NOMO-1 (cell line): ENCODE results near the gene CLCN7.
A peak's percentile ranks its signal among the peaks of the same experiment; 100 is the strongest.

Experiments
- DNase-seq, 2 experiments: peaks; one replicate each; lab custom pipeline; 2025; ENCODE audit not compliant: unreplicated experiment in 2 of 2; lab: John Stamatoyannopoulos, UW

The CLCN7 gene

GRCh38 chr16:1503110-1503955 lies 28.5 kb upstream of the CLCN7 start:
- DNase-seq: no peak

DNA sequence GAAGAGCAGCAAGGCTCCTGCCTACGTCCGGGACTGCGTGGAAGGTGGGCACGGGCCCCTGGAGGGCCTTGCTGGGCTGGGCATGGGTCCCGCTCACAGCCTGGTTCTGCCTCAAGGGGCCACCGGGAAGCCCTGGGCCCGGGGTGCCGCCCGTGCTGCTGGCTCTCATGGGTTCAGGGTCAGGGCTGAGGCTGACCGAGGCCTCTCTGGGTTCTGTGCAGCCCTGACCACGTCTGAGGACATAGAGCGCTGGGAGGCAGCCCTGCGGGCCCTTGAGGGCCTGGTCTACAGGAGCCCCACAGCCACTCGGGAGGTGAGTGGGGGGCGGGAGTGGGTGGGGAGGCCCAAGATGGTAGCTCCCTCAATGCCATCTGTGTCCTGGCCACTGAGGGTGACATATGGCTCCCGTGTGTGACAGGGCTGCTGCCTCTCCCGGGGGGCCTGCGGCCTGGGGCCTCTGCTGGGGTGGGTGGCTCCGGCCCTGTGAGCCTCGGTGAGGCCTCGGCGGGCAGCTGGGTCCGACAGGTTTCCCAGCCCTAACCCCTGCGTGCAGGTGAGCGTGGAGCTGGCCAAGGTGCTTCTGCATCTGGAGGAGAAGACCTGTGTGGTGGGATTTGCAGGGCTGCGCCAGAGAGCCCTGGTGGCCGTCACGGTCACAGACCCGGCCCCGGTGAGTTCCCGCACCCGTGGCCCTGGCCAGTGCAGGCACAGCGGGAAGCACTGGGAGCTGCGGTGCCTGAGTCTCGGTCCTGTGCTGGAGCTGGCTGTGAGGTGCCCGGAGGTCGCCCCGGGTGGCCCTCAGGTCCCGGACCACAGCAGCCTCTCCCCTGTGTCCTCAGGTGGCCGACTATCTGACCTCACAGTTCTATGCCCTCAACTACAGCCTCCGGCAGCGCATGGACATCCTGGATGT lies 27.5 kb upstream of the CLCN7 start:
- no peak for DNase-seq

DNA sequence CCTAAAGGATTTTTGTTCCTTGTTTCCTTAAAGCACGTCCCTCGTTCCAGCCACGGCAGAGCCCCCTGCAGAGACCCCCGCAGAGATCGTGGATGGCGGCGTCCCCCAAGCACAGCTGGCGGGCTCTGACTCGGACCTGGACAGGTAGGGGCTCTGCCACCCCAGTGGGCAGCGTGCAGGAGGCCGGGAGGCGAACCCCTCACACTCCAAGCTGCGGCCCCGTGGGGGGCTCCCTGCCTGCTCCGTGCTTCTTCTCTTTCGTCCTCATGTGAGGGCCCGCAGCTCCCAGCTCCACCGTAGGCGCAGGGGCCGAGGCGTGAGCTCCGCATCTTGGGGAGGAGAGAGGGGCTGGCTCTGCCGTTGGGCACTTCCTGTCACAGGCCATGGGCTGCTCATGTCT lies 26.8 kb upstream of the CLCN7 start:
- no peak for DNase-seq

- no peak for DNase-seq
Measured at GRCh38 chr16:1500465-1501150, 25.8 kb upstream of the CLCN7 start.

DNA sequence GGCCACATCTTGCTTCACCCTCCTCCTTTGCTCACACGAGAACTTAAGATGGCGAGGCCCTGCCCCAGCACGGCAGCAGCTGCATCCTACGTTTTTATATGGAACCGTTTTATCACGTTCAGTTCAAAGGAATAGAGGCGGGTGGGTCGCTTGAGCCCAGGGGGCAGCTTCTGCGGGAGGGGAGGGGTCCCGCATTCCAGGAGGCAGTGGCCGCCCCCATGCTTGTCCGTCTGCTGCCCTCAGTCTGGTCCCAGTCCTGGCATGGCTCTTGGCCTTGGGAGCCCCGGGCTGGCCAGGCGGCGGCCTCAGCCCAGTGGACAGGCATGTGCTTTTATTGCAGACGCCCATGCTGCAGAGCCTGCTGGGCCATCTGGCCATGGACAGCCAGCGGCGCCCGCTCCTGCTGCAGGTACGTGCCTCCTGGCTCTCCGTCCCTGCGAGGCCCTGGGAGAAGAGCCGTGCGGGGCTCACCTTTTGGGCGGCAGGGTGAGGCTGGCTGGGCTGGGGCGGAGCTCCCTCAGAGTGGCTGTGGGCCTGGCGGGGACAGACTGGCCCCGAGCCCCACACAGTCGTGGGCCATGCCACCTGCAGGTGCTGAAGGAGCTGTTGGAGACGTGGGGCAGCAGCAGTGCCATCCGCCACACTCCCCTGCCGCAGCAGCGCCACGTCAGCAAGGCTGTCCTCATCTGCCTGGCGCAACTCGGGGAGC lies 25.1 kb upstream of the CLCN7 start:
- DNase-seq: no peak

DNA sequence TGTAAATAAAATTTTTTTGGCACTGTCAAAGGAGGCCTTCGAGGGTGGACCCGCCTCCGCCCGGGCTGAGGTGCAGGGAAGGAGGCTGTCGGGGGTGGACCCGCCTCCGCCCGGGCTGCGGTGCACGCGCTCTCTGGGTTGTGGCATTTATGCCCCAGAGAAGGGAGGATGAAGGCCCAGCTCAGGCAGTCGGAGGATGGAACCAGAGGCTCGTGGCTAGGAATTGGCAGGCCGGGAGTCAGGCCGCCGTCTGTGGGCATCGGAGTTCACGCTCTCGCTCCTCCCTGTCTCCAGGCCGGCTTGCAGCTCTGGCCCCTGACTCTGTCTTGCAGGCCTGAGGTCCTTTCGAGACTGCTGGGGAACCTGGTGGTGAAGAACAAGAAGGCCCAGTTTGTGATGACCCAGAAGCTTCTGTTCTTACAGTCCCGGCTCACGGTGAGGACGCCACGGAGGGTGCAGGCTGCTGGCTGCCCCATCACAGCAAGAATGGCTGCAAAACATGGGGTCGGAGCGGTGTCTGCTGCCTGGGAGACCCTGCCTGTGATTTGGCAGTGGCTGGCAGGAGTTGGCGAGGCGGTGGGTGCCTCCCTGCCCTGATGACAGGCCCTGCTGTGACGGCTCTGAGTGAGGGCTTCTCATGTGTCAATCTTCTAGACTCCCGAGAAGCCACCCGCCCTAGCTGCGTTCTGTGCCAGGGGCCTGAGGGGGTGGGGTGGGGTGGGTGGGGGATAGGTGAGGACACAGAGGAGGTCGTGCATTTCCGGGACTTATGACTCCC lies 24.3 kb upstream of the CLCN7 start:
- DNase-seq: no peak

GRCh38 chr16:1497014-1497598 lies 22.3 kb upstream of the CLCN7 start:
- DNase-seq: no peak

GRCh38 chr16:1496464-1496863 lies 21.6 kb upstream of the CLCN7 start:
- DNase-seq: no peak

DNA sequence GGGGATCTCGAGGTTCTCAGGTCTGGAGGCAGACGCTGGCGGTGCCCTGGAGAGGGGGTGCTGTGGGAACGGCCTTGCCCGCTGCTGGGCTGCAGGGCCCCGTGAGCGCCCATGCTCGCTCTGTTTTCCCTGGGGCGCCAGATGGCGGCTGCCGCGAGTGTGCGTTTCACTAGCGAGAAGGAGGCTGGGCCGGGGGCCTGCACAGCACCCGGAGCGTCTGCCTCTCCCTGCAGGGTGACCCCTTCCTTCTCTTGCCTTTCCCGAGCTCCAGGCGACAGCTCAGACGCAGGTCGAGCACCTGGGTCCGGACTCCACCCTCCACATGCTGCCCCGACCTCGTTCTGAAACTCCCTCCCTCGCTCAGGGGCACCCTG lies 21.0 kb upstream of the CLCN7 start:
- DNase-seq: no peak

GRCh38 chr16:1495211-1495888 lies 20.5 kb upstream of the CLCN7 start:
- DNase-seq: no peak

GRCh38 chr16:1494711-1495110 lies 19.9 kb upstream of the CLCN7 start:
- no peak for DNase-seq

DNA sequence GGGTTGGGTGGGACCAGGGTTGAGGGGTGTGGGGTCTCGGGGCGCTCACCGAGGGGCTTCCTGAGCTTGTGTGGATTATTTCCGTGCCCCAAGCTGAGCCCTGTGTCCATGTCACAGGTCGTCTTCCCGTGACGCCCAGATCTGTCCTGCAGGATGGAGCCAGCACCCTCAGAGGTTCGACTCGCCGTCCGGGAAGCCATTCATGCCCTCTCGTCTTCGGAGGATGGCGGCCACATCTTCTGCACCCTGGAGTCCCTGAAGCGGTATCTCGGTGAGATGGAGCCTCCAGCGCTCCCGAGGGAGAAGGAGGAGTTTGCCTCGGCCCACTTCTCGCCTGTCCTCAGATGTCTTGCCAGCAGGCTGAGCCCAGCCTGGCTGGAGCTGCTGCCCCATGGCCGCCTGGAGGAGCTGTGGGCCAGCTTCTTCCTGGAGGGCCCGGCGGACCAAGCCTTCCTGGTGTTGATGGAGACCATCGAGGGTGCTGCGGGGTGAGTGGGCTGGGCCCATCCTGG lies 19.4 kb upstream of the CLCN7 start:
- DNase-seq: no peak

GRCh38 chr16:1493746-1494094 lies 18.9 kb upstream of the CLCN7 start:
- no peak for DNase-seq

GRCh38 chr16:1492923-1493745 lies 18.3 kb upstream of the CLCN7 start, which contains the start of gene TELO2:
Gene TELO2 (plus strand): TSS chr16:1493360. CDS start chr16:1494282, 922 bp downstream.
- peak; percentile 72 to 85 for DNase-seq

- no peak for DNase-seq
Measured at GRCh38 chr16:1492082-1492922, 17.5 kb upstream of the CLCN7 start.

DNA sequence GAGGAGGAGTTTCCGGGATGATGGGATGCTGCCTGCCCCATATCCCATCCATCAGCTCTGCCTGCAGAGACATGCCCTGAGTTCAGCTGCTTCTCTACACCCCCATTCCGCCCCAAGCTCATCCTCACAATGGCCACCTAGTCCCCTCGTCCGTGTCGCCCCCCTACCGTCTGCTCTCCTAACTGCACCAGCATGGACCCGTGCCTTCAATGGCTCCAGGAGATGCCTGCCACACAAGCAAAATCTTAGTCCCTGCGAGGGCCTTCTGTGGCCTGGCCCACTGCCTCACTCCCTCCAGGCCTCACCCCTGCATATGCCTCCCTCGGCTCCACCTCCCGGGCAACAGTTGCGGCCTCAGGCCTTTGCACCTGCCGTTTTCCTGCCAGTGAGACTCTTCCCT lies 16.5 kb upstream of the CLCN7 start:
- no peak for DNase-seq

DNA sequence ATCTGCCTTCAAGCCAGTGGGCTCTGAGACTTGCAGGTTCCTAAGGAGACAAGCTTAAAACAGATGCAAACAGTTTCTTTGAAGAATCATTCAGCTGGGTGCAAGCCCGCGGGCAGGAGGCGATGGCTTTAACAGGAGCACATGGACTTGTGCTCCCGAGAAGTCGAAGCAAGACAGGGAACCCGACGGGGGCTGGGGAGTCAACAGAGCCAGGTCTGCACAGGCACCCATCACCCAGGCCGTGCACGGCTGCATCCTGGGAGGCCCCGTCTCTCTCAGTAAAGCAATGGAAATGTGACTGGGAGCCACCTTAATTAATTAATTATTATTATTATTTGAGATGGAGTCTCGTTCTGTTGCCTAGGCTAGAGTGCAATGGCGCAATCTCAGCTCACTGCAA lies 14.2 kb upstream of the CLCN7 start:
- DNase-seq: no peak
